Measurements from ENCODE around the gene SPPL2B. TPM values are rescaled to one million over a fixed set of nuclear protein-coding genes. Genes with fewer than 3 reads are reported as not detected.

The SPPL2B gene
- total RNA-seq, 1 experiment from 2014 or later = 73.7 TPM

DNA sequence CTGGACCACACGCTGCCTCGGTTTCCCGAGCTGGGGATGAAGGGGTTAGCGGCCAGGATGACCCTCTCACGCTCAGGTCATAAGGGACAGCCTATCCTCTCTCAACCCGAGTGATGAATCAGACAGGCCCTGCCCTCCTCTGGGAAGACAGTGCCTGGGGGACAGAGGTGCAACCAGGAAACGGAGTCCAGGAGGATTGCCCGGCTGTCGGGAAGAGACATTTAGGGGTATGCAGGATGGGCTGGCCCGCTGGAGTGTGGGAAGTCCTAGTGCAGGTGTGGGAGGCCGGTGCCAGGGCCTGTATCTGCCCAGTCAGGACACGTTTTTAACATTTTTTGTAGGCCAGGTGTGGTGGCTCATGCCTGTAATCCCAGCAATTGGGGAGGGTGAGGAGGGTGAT lies 8.4 kb upstream of the SPPL2B start:
- H3K4me1 Mint-ChIP-seq = 0 out of 4 replicates have a peak, but pooled peaks cover 6 to 12% of the 10 kb centered on the region in 2 experiments
- peaks cover 12% of the 10 kb centered on the region for H3K27me3 Mint-ChIP-seq (ENCODE audit: low read depth)
- TF ChIP-seq, protein P1, sequence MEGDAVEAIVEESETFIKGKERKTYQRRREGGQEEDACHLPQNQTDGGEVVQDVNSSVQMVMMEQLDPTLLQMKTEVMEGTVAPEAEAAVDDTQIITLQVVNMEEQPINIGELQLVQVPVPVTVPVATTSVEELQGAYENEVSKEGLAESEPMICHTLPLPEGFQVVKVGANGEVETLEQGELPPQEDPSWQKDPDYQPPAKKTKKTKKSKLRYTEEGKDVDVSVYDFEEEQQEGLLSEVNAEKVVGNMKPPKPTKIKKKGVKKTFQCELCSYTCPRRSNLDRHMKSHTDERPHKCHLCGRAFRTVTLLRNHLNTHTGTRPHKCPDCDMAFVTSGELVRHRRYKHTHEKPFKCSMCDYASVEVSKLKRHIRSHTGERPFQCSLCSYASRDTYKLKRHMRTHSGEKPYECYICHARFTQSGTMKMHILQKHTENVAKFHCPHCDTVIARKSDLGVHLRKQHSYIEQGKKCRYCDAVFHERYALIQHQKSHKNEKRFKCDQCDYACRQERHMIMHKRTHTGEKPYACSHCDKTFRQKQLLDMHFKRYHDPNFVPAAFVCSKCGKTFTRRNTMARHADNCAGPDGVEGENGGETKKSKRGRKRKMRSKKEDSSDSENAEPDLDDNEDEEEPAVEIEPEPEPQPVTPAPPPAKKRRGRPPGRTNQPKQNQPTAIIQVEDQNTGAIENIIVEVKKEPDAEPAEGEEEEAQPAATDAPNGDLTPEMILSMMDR (conservative IDR thresholded peaks at IDR 0.05) = no peak
- no peak overlapping the region for H4K8ac ChIP-seq (replicated peaks; ENCODE audit: insufficient read length, low read depth, low read length)
- no peak overlapping the region for H2BK5ac ChIP-seq (ENCODE audit: insufficient read length, low read length)
- no peak overlapping the region for H2AK5ac ChIP-seq (ENCODE audit: insufficient read length, low read length)
- H3K9ac ChIP-seq (ENCODE audit: extremely low read depth, insufficient read length, low read length) = no peak overlapping the region
- no peak overlapping the region for H3K4me3 Mint-ChIP-seq
- no peak overlapping the region for H2BK20ac ChIP-seq (ENCODE audit: low read depth, low read length, poor library complexity, severe bottlenecking)
- no peak overlapping the region for H3K14ac ChIP-seq (ENCODE audit: insufficient read depth, low read length)
- no peak overlapping the region for H2BK120ac ChIP-seq (ENCODE audit: low read depth, low read length, poor library complexity, severe bottlenecking)
- H3K4me2 ChIP-seq (ENCODE audit: insufficient read depth, insufficient read length, low read length) = no peak overlapping the region
- H3K79me2 ChIP-seq (ENCODE audit: insufficient read depth, low read length) = no peaks in the 10 kb centered on the region
- no peaks in the 10 kb centered on the region for H3K79me1 ChIP-seq (ENCODE audit: insufficient read depth, low read depth, low read length, poor library complexity, severe bottlenecking)
- H2BK12ac ChIP-seq (ENCODE audit: insufficient read length, low read depth, low read length) = no peak overlapping the region
- H3K4me1 ChIP-seq (ENCODE audit: insufficient read depth, low read length) = no peaks in the 10 kb centered on the region
- H3K4ac ChIP-seq (ENCODE audit: low read depth, low read length) = no peak overlapping the region
- H2AFZ ChIP-seq (ENCODE audit: low read length) = no peak overlapping the region
- H2BK15ac ChIP-seq (ENCODE audit: low read depth, low read length) = no peak overlapping the region
- no peak overlapping the region for H4K91ac ChIP-seq (ENCODE audit: insufficient read length, low read depth, low read length)
- no peak overlapping the region for H3T11ph ChIP-seq (ENCODE audit: low read length)
- H3K23me2 ChIP-seq (ENCODE audit: insufficient read length, low read depth, low read length, poor library complexity, severe bottlenecking) = no peaks in the 10 kb centered on the region
- no peak overlapping the region for H3K56ac ChIP-seq (ENCODE audit: insufficient read length, low read depth, low read length)
- H4K5ac ChIP-seq (ENCODE audit: insufficient read length, low read depth, low read length) = no peak overlapping the region
- H3K9me3 ChIP-seq (ENCODE audit: control insufficient read depth, low read depth, low read length) = no peaks in the 10 kb centered on the region
- peak overlapping the region in 2 of 3 experiments; percentile 44; a peak in 2 of 7 replicates for H3K27ac Mint-ChIP-seq
- no peak overlapping the region for H3K23ac ChIP-seq (ENCODE audit: insufficient read length, low read depth, low read length)
- H3K9me3 Mint-ChIP-seq = peaks cover 0 to 4% of the 10 kb centered on the region in 2 experiments; a peak in 3 of 5 replicates
- WGBS (ENCODE audit: extremely low coverage, insufficient read length, low lambda C conversion rate) = no CpG with 5 or more reads among the region's 12 CpGs
- no peak overlapping the region for H3K18ac ChIP-seq (ENCODE audit: insufficient read length, low read depth, low read length)
- no peak for DNase-seq
- no peaks in the 10 kb centered on the region for H3K27me3 ChIP-seq (ENCODE audit: insufficient read depth, low read length)
- no peaks in the 10 kb centered on the region for H4K20me1 ChIP-seq (ENCODE audit: control insufficient read depth, insufficient read depth, insufficient read length)
- no peak overlapping the region for H3K27ac ChIP-seq (ENCODE audit: insufficient read length, low read depth, low read length)
- peaks cover 2 to 24% (median 20%) of the 10 kb centered on the region in 3 experiments; a peak in 6 of 7 replicates for H3K36me3 Mint-ChIP-seq (ENCODE audit: insufficient read depth in 1 of 3, low read depth in 3 of 3)

Data from H9 (cell line).